ENCODE results near the gene POLL.

DNA sequence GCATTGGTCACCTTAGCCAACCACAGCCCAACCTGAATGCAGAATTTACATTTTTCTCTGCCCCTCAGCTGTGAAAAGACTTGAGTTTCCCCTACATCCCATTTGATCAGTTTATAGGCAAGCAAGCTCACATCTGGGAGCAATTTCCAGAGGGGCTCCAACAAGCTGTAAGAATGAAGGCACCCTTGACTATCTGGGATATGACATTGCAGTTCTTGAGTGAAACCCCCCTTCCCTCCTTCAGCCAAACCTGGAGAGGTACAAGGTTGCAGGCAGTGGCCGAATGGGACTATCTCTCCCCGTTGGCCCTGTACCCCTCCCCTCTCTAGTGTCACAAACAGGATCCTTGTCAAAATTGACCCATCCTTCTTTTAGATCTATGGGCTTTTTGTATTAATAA, 30.5 kb downstream of the POLL start:
- TF ChIP-seq CTCF (optimal IDR thresholded peaks at IDR 0.05 in 1 of 3, IDR thresholded peaks at IDR 0.05 in 1 of 3, conservative IDR thresholded peaks at IDR 0.05 in 1 of 3; ENCODE audit: extremely low read depth in 1 of 3, insufficient read depth in 2 of 3, low read length in 3 of 3) = no peak
- no peak for TF ChIP-seq EZH2 (IDR thresholded peaks at IDR 0.05; ENCODE audit: low read length)

All from keratinocyte (primary cell).